ENCODE data around the gene TFIP11.

DNA sequence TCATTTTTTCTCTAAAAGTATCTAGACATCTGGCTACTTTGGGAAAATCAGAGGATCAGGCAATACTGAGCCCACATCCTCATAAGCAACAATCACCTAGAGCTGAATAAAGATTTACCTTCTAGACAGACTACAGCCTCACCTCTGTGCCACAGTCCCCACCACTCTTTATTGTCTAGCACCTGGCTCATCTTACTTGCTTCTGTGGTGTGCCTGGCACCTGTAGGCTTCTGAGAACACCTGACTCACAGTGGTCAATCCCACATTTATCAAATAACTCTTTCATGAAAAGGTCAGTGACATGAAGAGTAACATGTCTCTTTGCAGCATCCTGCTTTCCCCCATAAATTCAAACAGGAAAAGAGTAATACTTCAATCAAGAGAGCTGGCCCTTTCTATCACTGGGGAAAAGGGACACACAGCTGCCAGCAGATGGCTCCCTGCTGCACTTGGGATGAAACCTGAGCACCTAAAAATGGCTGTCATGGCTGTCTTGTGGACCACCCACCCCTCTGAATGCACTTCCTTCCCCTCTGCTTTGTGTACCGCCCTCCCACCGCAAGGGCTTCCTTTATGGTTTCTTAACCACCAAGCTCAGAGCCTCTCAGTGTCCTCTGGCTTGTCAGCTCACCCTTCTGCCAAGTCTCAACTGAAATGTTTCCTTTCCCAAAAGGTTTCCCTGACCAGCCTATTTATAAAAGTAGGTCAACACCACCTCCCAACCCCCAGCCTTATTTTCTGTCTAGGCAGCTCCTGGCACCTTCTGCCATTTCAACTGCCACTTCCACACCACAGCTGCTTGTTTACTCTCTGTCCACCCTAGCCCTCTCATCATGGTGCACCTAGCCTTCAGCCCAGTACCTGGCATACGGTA is 9.3 kb downstream of the TFIP11 start:
- no peak for TF ChIP-seq EZH2 (IDR thresholded peaks at IDR 0.05)
- no peak for TF ChIP-seq POLR2AphosphoS5 (IDR thresholded peaks at IDR 0.05; ENCODE audit: borderline replicate concordance, low read depth, low read length)

Data from SK-N-MC (cell line).